HEK293 (cell line): Measurements from ENCODE around the gene FMN1.
A peak's percentile ranks its signal among the peaks of the same experiment; 100 is the strongest.

Source experiments
- GLIS1 ChIP-seq: fragments of 450-650 bp; formaldehyde crosslinking; IDR thresholded peaks from 2 replicates; pipeline ENCODE4 v1.5.1; 2016; ENCODE audit warnings: missing biosample characterization, missing genetic modification characterization
- KLF17 ChIP-seq: fragments of 450-650 bp; formaldehyde crosslinking; IDR thresholded peaks from 2 replicates; pipeline ENCODE4 v1.5.1; 2016; ENCODE audit warnings: missing biosample characterization, missing genetic modification characterization
- MZF1 ChIP-seq: fragments of 450-650 bp; formaldehyde crosslinking; IDR thresholded peaks from 2 replicates; pipeline ENCODE4 v1.5.1; 2017; ENCODE audit warnings: missing biosample characterization, missing genetic modification characterization, borderline replicate concordance
- OSR2 ChIP-seq: fragments of 450-650 bp; formaldehyde crosslinking; IDR thresholded peaks from 2 replicates; pipeline ENCODE4 v1.5.1; 2016; ENCODE audit warnings: missing biosample characterization, missing genetic modification characterization
- SALL2 ChIP-seq: fragments of 450-650 bp; formaldehyde crosslinking; IDR thresholded peaks from 2 replicates; pipeline ENCODE4 v1.5.0; 2017; ENCODE audit warnings: missing biosample characterization, mild to moderate bottlenecking, missing genetic modification characterization, borderline replicate concordance
- SP2 ChIP-seq: fragments of 450-650 bp; formaldehyde crosslinking; IDR thresholded peaks from 2 replicates; pipeline ENCODE4 v1.5.1; 2016; ENCODE audit warnings: missing biosample characterization, missing genetic modification characterization
- TSHZ1 ChIP-seq: fragments of 450-650 bp; formaldehyde crosslinking; IDR thresholded peaks from 2 replicates; pipeline ENCODE4 v1.5.1; 2016; ENCODE audit warnings: missing biosample characterization, missing genetic modification characterization, borderline replicate concordance
- ZFP41 ChIP-seq: fragments of 450-650 bp; formaldehyde crosslinking; IDR thresholded peaks from 2 replicates; pipeline ENCODE4 v1.5.1; 2016; ENCODE audit warnings: missing biosample characterization, missing genetic modification characterization, borderline replicate concordance
- ZNF133 ChIP-seq: fragments of 450-650 bp; formaldehyde crosslinking; IDR thresholded peaks from 2 replicates; pipeline ENCODE4 v1.5.1; 2016; ENCODE audit warnings: missing biosample characterization, missing genetic modification characterization
- ZNF138 ChIP-seq: fragments of 450-650 bp; formaldehyde crosslinking; IDR thresholded peaks from 2 replicates; pipeline ENCODE4 v1.5.1; 2016; ENCODE audit warnings: missing biosample characterization, missing genetic modification characterization, borderline replicate concordance
- ZNF24 ChIP-seq: fragments of 450-650 bp; formaldehyde crosslinking; IDR thresholded peaks from 2 replicates; pipeline ENCODE4 v1.5.1; 2016; ENCODE audit warnings: missing biosample characterization, missing genetic modification characterization
- ZNF391 ChIP-seq: fragments of 450-650 bp; formaldehyde crosslinking; IDR thresholded peaks from 2 replicates; pipeline ENCODE4 v1.5.1; 2016; ENCODE audit warnings: low read depth, missing biosample characterization, missing genetic modification characterization, borderline replicate concordance
- ZNF394 ChIP-seq: fragments of 450-650 bp; formaldehyde crosslinking; IDR thresholded peaks from 2 replicates; pipeline ENCODE4 v1.5.1; 2016; ENCODE audit warnings: missing biosample characterization, missing genetic modification characterization, mild to moderate bottlenecking, moderate library complexity, borderline replicate concordance
- ZNF510 ChIP-seq: fragments of 450-650 bp; formaldehyde crosslinking; IDR thresholded peaks from 2 replicates; pipeline ENCODE4 v1.5.1; 2018; ENCODE audit warnings: mild to moderate bottlenecking, missing genetic modification characterization, missing biosample characterization; ENCODE audit not compliant: insufficient replicate concordance
- ZNF561 ChIP-seq: fragments of 450-650 bp; IDR thresholded peaks from 2 replicates; pipeline ENCODE4 v1.5.1; 2018; ENCODE audit warnings: missing biosample characterization, missing genetic modification characterization, borderline replicate concordance
- ZNF610 ChIP-seq: fragments of 450-650 bp; formaldehyde crosslinking; IDR thresholded peaks from 2 replicates; pipeline ENCODE4 v1.5.1; 2016; ENCODE audit warnings: missing biosample characterization, missing genetic modification characterization, borderline replicate concordance
- ZNF639 ChIP-seq: fragments of 450-650 bp; formaldehyde crosslinking; IDR thresholded peaks from 2 replicates; pipeline ENCODE4 v1.5.1; 2016; ENCODE audit warnings: missing biosample characterization, missing genetic modification characterization
- ZNF670 ChIP-seq: fragments of 450-650 bp; formaldehyde crosslinking; IDR thresholded peaks from 2 replicates; pipeline ENCODE4 v1.5.1; 2016; ENCODE audit warnings: missing biosample characterization, missing genetic modification characterization, low read depth
- ZSCAN23 ChIP-seq: fragments of 450-650 bp; formaldehyde crosslinking; IDR thresholded peaks from 2 replicates; pipeline ENCODE4 v1.5.1; 2016; ENCODE audit warnings: missing biosample characterization, missing genetic modification characterization
- TF ChIP-seq, protein P1 (sequence below): fragments of 450-650 bp; formaldehyde crosslinking; IDR thresholded peaks from 2 replicates; pipeline ENCODE4 v1.5.1; 2016; ENCODE audit warnings: missing biosample characterization, missing genetic modification characterization, borderline replicate concordance
- TF ChIP-seq, protein P2 (sequence below): fragments of 450-650 bp; formaldehyde crosslinking; IDR thresholded peaks from 2 replicates; pipeline ENCODE4 v1.5.1; 2016; ENCODE audit warnings: missing biosample characterization, missing genetic modification characterization
- TF ChIP-seq, protein P3 (sequence below): fragments of 450-650 bp; formaldehyde crosslinking; IDR thresholded peaks from 2 replicates; pipeline ENCODE4 v1.5.1; 2017; ENCODE audit warnings: missing biosample characterization, missing genetic modification characterization
- TF ChIP-seq, protein P4 (sequence below): fragments of 450-650 bp; formaldehyde crosslinking; IDR thresholded peaks from 2 replicates; pipeline ENCODE4 v1.5.1; 2017; ENCODE audit warnings: missing biosample characterization, missing genetic modification characterization

Gene FMN1

DNA sequence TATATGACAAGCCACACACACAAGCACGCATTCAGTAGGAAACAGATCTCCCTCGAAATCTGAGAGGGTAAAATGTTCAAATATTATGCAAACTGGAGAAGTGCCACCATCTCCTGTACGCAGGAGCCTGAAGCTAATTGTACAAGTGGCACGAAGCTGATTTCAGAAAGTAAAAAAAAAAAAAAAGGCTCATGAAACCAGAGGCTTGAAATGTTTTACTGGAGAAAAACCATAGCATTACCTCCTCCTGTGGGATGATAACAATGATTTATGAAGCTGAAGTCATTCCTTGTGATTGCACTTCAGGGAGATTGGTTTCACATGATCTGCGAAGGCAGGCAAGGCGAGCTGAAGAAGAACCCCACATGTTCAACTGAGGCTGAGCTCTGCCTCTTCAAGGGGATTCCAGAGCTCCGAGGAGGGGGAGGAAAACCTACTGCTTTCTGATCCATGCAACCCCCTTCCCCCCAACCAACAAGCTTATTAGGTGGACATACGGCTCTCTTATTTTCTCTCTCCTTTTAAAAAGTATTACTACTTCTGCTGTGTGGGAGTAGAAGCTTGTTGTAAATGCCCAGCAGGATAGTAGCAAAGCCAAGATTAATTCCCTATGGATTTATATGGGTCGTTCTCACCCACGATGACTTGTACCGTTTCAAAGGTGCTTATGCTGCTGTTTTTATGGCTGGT, 375.6 kb downstream of the FMN1 start (continued):
- TF ChIP-seq, protein P1, sequence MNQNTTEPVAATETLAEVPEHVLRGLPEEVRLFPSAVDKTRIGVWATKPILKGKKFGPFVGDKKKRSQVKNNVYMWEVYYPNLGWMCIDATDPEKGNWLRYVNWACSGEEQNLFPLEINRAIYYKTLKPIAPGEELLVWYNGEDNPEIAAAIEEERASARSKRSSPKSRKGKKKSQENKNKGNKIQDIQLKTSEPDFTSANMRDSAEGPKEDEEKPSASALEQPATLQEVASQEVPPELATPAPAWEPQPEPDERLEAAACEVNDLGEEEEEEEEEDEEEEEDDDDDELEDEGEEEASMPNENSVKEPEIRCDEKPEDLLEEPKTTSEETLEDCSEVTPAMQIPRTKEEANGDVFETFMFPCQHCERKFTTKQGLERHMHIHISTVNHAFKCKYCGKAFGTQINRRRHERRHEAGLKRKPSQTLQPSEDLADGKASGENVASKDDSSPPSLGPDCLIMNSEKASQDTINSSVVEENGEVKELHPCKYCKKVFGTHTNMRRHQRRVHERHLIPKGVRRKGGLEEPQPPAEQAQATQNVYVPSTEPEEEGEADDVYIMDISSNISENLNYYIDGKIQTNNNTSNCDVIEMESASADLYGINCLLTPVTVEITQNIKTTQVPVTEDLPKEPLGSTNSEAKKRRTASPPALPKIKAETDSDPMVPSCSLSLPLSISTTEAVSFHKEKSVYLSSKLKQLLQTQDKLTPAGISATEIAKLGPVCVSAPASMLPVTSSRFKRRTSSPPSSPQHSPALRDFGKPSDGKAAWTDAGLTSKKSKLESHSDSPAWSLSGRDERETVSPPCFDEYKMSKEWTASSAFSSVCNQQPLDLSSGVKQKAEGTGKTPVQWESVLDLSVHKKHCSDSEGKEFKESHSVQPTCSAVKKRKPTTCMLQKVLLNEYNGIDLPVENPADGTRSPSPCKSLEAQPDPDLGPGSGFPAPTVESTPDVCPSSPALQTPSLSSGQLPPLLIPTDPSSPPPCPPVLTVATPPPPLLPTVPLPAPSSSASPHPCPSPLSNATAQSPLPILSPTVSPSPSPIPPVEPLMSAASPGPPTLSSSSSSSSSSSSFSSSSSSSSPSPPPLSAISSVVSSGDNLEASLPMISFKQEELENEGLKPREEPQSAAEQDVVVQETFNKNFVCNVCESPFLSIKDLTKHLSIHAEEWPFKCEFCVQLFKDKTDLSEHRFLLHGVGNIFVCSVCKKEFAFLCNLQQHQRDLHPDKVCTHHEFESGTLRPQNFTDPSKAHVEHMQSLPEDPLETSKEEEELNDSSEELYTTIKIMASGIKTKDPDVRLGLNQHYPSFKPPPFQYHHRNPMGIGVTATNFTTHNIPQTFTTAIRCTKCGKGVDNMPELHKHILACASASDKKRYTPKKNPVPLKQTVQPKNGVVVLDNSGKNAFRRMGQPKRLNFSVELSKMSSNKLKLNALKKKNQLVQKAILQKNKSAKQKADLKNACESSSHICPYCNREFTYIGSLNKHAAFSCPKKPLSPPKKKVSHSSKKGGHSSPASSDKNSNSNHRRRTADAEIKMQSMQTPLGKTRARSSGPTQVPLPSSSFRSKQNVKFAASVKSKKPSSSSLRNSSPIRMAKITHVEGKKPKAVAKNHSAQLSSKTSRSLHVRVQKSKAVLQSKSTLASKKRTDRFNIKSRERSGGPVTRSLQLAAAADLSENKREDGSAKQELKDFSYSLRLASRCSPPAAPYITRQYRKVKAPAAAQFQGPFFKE (tag by site-specific recombination): no peak
- TF ChIP-seq GLIS1 (tag by site-specific recombination): peak; percentile 89
- TF ChIP-seq SALL2 (tag by site-specific recombination): no peak
- TF ChIP-seq, protein P2, sequence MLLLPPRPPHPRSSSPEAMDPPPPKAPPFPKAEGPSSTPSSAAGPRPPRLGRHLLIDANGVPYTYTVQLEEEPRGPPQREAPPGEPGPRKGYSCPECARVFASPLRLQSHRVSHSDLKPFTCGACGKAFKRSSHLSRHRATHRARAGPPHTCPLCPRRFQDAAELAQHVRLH (tag by site-specific recombination): peak; percentile 95
- peak; percentile 90 for TF ChIP-seq MZF1
- TF ChIP-seq ZNF510 (tag by site-specific recombination): no peak
- TF ChIP-seq, protein P3, sequence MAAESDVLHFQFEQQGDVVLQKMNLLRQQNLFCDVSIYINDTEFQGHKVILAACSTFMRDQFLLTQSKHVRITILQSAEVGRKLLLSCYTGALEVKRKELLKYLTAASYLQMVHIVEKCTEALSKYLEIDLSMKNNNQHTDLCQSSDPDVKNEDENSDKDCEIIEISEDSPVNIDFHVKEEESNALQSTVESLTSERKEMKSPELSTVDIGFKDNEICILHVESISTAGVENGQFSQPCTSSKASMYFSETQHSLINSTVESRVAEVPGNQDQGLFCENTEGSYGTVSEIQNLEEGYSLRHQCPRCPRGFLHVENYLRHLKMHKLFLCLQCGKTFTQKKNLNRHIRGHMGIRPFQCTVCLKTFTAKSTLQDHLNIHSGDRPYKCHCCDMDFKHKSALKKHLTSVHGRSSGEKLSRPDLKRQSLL (tag by site-specific recombination): peak; percentile 50
- peak; percentile 77; the same call in 1 of the 2 replicates for TF ChIP-seq ZNF639 (tag by site-specific recombination)
- TF ChIP-seq ZNF610 (tag by site-specific recombination): peak; percentile 41; the same call in 1 of the 2 replicates
- peak; percentile 79; the same call in 1 of the 2 replicates for TF ChIP-seq ZNF391 (tag by site-specific recombination)
- TF ChIP-seq OSR2 (tag by site-specific recombination): peak; percentile 98
- peak; percentile 61 for TF ChIP-seq ZNF133 (tag by site-specific recombination)
- peak; percentile 93 for TF ChIP-seq ZNF24 (tag by site-specific recombination)
- TF ChIP-seq TSHZ1: peak; percentile 89; the same call in 1 of the 2 replicates
- TF ChIP-seq ZSCAN23: 0 out of 2 replicates have a peak, but pooled peaks have one; percentile 34
- peak; percentile 49; the same call in 1 of the 2 replicates for TF ChIP-seq SP2 (tag by site-specific recombination)
- no peak for TF ChIP-seq ZFP41 (tag by site-specific recombination)
- TF ChIP-seq ZNF394 (tag by site-specific recombination): peak; percentile 42; the same call in 1 of the 2 replicates
- TF ChIP-seq ZNF670 (tag by site-specific recombination): no peak
- no peak for TF ChIP-seq ZNF138
- TF ChIP-seq KLF17 (tag by site-specific recombination): peak; percentile 73
- TF ChIP-seq, protein P4, sequence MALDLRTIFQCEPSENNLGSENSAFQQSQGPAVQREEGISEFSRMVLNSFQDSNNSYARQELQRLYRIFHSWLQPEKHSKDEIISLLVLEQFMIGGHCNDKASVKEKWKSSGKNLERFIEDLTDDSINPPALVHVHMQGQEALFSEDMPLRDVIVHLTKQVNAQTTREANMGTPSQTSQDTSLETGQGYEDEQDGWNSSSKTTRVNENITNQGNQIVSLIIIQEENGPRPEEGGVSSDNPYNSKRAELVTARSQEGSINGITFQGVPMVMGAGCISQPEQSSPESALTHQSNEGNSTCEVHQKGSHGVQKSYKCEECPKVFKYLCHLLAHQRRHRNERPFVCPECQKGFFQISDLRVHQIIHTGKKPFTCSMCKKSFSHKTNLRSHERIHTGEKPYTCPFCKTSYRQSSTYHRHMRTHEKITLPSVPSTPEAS (tag by site-specific recombination): 0 out of 2 replicates have a peak, but pooled peaks have one; percentile 18
- TF ChIP-seq ZNF561 (tag by site-specific recombination): peak; percentile 61
